HG02885 (cell line): ENCODE data around the gene HYAL1.
"Not testable (repeated sequence)": the region's sequence is repeated elsewhere in the genome, so short reads cannot be mapped to it uniquely, and the experiment has no call there.

Experiments used
- ATAC-seq: cut with Tn5 transposase; IDR thresholded peaks from one replicate; pipeline ENCODE4 v1.9.1; 2021; ENCODE audit warnings: mild to moderate bottlenecking; ENCODE audit not compliant: unreplicated experiment, poor library complexity

The HYAL1 gene

DNA sequence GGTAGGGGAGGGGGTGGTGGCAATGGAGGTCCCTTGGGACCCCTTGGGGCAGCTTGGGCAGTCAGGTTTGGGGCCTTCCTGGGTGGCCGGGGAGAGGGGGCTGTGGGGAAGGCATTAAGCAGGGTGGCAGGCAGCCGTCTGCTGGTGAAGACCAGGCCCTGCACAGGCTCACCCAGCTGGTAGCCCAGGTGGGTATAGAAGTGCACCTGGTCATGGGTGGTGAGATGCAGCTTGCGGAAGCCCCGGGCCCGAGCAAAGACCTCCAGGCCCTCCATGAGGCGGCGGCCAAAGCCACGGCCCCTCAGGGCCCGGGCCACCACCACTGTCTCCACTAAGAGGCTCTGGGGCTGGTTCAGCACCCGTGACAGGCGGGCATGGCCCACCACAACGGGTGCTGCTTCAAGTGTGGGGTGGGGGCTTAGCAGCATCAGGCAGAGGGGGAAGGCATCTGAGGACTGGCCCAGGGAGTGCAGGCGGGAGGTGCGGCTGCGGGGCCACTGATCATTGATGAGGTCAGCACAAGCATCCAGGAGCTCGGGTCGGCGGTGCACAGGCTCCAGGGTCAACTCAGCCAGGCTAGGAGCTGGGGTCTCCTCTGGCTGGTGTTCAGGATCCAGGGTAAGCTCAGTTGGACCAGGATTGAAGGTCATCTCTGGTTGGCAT, 6.5 kb downstream of the HYAL1 start:
- no peak for ATAC-seq

GRCh38 chr3:50295553-50296431, 7.6 kb downstream of the HYAL1 start:
- no peak for ATAC-seq

- ATAC-seq = no peak
Measured at GRCh38 chr3:50294492-50295403, 8.6 kb downstream of the HYAL1 start.

- no peak for ATAC-seq
Measured at GRCh38 chr3:50294089-50294488, 9.3 kb downstream of the HYAL1 start.

GRCh38 chr3:50293079-50293801, 10.1 kb downstream of the HYAL1 start:
- ATAC-seq = no peak

DNA sequence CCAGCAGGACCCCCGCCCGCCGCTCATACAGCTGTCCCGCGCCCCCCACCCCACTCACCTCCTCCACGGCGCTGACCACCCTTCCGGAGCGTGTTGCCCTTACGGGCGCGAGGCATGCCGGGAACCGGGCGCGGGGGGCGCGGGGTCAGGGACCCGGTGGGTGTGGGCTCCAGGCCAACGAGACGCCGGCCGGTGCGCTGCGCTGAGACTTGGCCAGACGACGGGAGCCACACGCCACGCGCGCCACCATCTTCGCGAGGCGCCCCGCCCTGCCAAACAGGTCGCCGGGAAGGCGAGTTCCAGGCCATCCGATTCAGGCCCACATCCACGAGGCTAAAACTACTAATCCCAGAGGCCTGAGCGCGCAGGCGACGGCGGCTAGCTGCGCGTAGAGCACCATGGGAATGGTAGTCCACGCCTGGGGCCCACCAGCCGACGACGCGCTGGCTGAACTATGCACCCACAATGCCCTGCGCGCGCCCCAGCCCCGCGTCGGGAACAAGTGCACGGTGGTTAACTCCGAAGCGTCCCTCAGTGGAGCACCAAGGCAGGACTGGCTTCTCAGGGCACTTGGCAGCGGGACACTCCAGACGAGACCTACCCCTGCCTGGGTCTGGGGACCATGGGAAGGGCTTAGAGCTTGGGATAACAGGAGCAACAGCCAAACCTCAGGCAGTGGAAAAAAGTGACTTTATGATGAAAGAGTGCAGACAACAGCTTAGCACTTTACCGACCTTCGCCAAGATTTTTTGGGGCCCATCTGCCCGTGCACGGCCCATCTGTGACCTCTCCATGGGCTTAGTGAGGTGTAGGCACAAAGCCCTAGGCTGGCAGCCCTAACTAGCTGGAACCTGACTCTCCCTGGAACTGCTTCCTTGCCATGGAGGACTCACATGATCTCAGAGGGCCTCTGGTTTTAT, 11.0 kb downstream of the HYAL1 start, which contains the start of gene IFRD2:
IFRD2 (minus strand) TSS at position 271 of the 920 bp plus-strand sequence; CDS start at position 116, 155 bp downstream.
- ATAC-seq = peak; percentile 98

DNA sequence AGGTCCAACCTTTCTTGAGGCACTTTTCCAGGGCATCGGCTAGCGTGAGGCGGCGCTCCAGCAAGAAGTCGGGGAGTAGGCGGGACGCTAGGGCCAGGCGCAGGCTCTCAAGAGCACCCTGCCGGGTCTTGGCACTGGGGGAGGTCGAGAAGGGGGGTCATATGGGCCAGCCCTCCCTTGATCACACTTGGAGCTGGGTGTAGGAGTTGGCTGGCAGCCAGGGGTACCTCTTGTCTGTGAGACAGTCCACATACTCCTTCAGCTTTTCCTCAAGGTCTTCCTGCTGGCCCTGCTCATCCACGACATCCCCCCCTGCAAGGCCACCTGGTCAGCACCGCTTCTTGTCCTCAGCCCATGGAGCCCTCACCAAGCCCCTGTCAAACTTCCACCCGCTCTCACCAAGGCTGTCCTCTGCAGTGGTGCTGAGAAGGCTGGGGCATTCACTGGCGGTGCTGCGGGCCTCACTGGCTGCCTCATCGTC, 13.2 kb downstream of the HYAL1 start:
- ATAC-seq = no peak

GRCh38 chr3:50289130-50289529, 14.2 kb downstream of the HYAL1 start:
- ATAC-seq = no peak

DNA sequence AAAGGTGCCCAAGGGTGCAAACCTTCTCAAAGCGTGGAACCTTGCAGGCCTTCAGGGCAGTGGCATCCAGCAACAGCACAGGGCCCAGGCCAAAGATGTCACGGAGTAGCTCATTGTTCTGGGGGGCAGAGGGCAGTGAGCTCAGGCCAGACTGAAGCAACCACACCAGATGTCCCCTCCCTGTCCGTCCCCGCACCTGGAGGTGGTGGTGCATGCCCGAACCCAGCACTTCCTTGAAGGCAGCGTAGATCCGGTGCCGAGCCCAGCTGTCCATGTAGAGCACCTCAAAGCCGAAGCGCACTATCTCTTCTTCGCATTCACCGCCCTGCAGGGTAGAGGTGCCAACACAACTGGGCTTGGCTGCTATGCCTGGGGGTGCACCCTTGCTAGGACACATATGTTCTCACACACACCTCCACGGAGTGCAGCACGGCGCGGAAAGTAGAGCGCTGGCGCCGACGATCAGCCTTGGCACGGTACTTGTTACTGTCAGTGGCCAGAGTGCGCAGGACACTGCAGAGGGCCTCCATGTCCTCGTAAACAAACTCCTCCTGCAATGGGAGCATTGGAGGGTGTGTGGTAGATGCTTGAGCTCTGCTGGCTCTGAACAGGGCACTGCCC, 14.9 kb downstream of the HYAL1 start:
- no peak for ATAC-seq

- ATAC-seq = no peak
Measured at GRCh38 chr3:50287262-50287661, 16.1 kb downstream of the HYAL1 start.

DNA sequence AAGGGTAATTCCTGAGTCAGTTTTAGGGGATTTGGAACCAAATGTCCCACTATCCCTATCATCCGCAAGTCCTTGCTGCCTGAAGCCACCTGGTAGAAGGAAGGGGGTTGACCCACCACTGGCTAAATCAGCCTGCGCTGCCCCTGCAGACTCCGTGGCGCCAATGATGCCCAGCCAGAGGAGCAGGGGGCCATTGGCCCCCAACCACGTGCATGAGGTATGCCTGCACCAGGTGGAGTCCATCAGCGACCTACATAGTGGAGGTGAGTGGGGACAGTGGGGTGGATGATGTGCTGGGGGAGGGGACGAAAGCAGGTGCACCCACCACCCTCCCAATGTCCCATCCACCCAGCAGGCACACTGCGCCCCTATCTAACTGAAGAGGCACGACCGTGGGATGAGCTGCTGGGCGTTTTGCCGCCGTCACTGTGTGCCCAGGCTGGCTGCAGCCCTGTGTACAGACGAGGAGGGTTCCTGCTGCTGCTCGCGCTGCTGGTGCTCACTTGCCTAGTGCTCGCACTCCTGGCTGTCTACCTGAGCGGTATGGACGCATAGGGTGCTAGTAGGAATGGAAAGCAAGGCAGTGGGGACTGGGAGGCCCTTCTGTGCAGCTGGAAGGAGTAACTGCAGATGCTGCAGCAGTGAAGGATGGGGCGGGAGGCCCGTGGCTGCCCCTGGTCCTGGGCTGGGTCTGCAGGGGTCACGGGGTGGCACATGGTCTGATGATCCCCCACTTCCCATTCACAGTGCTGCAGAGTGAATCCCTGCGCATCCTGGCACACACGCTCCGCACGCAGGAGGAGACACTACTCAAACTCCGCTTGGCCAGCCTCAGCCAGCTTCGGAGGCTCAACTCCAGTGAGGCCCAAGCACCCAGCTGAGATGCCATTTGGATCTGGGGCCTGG, 16.8 kb downstream of the HYAL1 start:
- ATAC-seq = no peak

DNA sequence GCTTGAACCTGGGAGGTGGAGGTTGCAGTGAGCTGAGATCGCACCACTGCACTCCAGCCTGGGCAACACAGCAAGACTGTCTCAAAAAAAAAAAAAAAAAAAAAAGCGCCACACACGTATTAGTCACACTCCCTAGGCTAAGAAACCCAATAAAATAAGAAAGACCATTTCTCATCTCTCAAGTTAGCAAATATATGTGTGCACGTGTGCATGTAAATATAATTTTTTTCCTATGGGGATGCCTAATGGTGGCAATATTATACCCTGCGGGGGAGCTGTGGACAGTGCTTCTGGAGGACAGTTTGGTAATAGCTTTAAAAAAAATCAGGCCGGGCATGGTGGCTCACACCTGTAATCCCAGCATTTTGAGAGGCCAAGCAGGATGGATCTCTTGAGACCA, 19.3 kb downstream of the HYAL1 start:
- not testable (repeated sequence) for ATAC-seq

- ATAC-seq = no peak
Measured at GRCh38 chr3:50279255-50280016, 23.9 kb downstream of the HYAL1 start.

- ATAC-seq = no peak
Measured at GRCh38 chr3:50278880-50279224, 24.5 kb downstream of the HYAL1 start, which contains the start of gene LSMEM2. Gene LSMEM2 (plus strand): TSS chr3:50279087. CDS start chr3:50279114, 27 bp downstream.

DNA sequence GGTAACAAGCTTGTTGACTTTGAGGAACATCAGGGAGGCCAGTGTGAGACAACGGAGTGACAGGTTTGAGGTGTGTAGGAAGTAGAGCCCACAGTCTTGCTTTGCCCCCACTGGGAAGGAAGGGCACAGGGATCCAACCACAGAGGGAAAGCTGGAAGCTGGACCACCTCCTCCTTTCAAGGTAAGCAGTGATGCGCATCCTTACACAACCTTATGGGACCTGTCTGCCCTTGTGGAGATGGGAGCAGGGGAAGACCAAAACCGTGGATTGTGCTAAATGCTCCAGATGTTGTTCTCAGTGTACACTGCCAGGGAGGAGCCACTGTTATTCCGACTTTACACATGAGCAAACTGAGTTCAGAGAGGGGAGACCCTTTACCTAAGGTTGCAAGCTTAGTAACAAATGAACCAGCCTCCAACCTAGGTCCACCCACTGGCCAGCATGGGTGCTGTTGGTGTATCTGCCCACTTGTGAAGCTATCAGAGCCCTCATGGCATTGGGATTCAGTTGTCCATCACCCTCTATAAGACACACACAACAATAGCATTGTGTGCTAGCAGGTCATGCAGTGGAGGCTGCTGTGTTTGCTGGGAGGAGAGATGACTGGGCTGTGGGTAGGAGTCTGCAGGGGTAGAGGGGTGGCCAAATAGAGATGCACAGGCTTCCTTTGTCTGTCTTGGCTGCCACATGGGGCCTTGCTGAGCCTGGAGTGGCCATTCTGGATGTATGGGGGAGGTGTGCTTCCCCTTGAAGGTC, 25.1 kb downstream of the HYAL1 start:
- ATAC-seq = no peak

- no peak for ATAC-seq
Measured at GRCh38 chr3:50276762-50277101, 26.6 kb downstream of the HYAL1 start.
